OCI-LY3 (cell line): Measurements from ENCODE around the gene ABL2.
A peak's percentile ranks its signal among the peaks of the same experiment; 100 is the strongest.

Source experiments
- H2AFZ ChIP-seq: fragments of 200-600, 300-600 bp; shearing (Covaris generic); 2 replicates; pipeline ENCODE4 v1.6.0; 2014; ENCODE audit warnings: antibody characterized with exemption, low read depth, low read length
- H3K27ac ChIP-seq: fragments of 200-600, 300-600 bp; sonication (generic); 2 replicates; pipeline ENCODE4 v1.5.1; 2014; ENCODE audit warnings: mild to moderate bottlenecking, low read length, moderate library complexity, mixed read lengths
- H3K27me3 ChIP-seq: fragments of 200-600, 300-600 bp; sonication (generic); 2 replicates; pipeline ENCODE4 v1.6.1; 2014; ENCODE audit warnings: low read depth, low read length, mixed read lengths
- H3K36me3 ChIP-seq: fragments of 200-600, 300-600 bp; sonication (generic); replicated peaks from 2 replicates; pipeline ENCODE3; 2014; ENCODE audit warnings: low read depth, low read length, mixed read lengths
- H3K4me1 ChIP-seq: fragments of 300-600, 200-600 bp; sonication (generic); 2 replicates; pipeline ENCODE4 v1.6.1; 2014; ENCODE audit warnings: low read length, mixed read lengths
- H3K4me2 ChIP-seq: fragments of 200-600, 300-600 bp; sonication (generic); 2 replicates; pipeline ENCODE4 v1.6.1; 2014; ENCODE audit warnings: low read length, mixed read lengths
- H3K4me3 ChIP-seq: fragments of 300-600, 200-600 bp; sonication (generic); 2 replicates; pipeline ENCODE4 v1.5.1; 2014; ENCODE audit warnings: antibody characterized with exemption, mild to moderate bottlenecking, low read length, moderate library complexity
- H3K79me2 ChIP-seq: fragments of 300-600, 200-600 bp; shearing (Covaris generic); 2 replicates; pipeline ENCODE4 v1.6.1; 2014; ENCODE audit warnings: mild to moderate bottlenecking, low read length, mixed read lengths
- H3K9ac ChIP-seq: fragments of 300-600, 200-600 bp; shearing (Covaris generic); 2 replicates; pipeline ENCODE4 v1.6.0; 2014; ENCODE audit warnings: mild to moderate bottlenecking, low read length, moderate library complexity
- H3K9me3 ChIP-seq: fragments of 200-600, 300-600 bp; shearing (Covaris generic); 2 replicates; pipeline ENCODE4 v1.6.1; 2014; ENCODE audit warnings: low read length, mixed read lengths; ENCODE audit not compliant: insufficient read depth
- H4K20me1 ChIP-seq: fragments of 200-600, 300-600 bp; sonication (generic); 2 replicates; pipeline ENCODE4 v1.6.1; 2016; ENCODE audit warnings: low read length, mixed read lengths; ENCODE audit not compliant: insufficient read depth
- EZH2phosphoT487 ChIP-seq: fragments of 200-600 bp; shearing (Covaris generic); IDR thresholded peaks from 2 replicates; pipeline ENCODE4 v1.6.1; 2018; ENCODE audit warnings: antibody characterized with exemption, mixed run types, low read depth
- TF ChIP-seq, protein P1 (sequence below): fragments of 200-600, 300-600 bp; sonication (generic); IDR thresholded peaks from 2 replicates; pipeline ENCODE4 v1.5.1; 2014; ENCODE audit warnings: antibody characterized with exemption, low read length, low read depth

The ABL2 gene

DNA sequence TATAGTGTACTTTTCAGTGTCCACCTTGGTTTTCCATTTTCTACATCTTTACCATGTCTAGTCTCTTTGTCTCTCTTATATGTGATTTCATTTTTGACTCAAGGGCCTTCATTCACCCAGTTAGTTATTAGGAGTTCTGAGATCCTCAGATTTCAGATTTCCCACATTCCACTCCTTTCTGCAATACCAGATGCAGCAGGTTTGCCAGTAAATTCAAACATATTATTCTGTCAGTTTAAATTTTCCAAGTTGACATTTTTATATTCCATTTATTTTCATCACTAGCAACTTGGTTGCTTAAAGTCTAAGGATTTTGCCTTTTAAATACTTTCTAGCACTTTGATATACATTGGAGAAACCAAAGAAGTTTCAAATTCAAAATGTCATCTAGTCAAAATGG, 42.4 kb downstream of the ABL2 start:
- Histone ChIP-seq H3K4me3 (no peak overlapping the region), H3K27ac (no peak overlapping the region)

DNA sequence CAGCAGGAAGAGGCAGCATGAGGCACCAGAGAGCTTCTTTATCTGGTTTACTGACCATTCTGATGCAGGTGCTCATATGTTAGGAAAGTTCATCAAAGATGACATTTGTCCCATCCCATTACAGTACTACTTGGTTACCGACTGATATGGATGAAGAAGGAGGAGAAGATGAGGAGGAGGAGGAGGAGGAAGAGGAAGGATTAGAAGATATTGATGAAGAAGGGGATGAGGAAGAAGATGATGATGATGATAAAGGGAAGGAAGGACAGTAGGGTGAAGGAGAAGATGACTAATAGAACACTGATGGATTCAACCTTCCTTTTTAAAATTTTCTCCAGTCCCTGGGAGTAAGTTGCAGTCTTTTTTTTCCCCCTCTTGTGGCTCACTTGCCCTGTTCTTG, 45.1 kb downstream of the ABL2 start:
- H3K36me3 ChIP-seq, result no peaks in the 10 kb centered on the region
- no peak overlapping the region for H3K27ac ChIP-seq
- peak overlapping the region; percentile 66 for H3K4me2 ChIP-seq
- H3K4me3 ChIP-seq, result 0 out of 2 replicates have a peak overlapping the region, but pooled peaks have one; percentile 15
- no peaks in the 10 kb centered on the region for H3K27me3 ChIP-seq
- H2AFZ ChIP-seq, result no peak overlapping the region
- no peak for TF ChIP-seq EZH2phosphoT487
- TF ChIP-seq, protein P1, sequence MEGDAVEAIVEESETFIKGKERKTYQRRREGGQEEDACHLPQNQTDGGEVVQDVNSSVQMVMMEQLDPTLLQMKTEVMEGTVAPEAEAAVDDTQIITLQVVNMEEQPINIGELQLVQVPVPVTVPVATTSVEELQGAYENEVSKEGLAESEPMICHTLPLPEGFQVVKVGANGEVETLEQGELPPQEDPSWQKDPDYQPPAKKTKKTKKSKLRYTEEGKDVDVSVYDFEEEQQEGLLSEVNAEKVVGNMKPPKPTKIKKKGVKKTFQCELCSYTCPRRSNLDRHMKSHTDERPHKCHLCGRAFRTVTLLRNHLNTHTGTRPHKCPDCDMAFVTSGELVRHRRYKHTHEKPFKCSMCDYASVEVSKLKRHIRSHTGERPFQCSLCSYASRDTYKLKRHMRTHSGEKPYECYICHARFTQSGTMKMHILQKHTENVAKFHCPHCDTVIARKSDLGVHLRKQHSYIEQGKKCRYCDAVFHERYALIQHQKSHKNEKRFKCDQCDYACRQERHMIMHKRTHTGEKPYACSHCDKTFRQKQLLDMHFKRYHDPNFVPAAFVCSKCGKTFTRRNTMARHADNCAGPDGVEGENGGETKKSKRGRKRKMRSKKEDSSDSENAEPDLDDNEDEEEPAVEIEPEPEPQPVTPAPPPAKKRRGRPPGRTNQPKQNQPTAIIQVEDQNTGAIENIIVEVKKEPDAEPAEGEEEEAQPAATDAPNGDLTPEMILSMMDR, result no peak
- H3K79me2 ChIP-seq, result peaks cover 27% of the 10 kb centered on the region
- no peaks in the 10 kb centered on the region for H3K9me3 ChIP-seq
- no peak overlapping the region for H3K9ac ChIP-seq
- H3K4me1 ChIP-seq, result peaks cover 15% of the 10 kb centered on the region
- H4K20me1 ChIP-seq, result peaks cover 11% of the 10 kb centered on the region; the same call in 1 of the 2 replicates

More for the DNA sequence above, 42.4 kb downstream of the ABL2 start:
- no peak overlapping the region for H3K4me2 ChIP-seq
- H2AFZ ChIP-seq, result no peak overlapping the region
- H4K20me1 ChIP-seq, result peaks cover 24% of the 10 kb centered on the region; the same call in 1 of the 2 replicates
- H3K27me3 ChIP-seq, result no peaks in the 10 kb centered on the region
- no peak overlapping the region for H3K9ac ChIP-seq
- no peaks in the 10 kb centered on the region for H3K36me3 ChIP-seq
- TF ChIP-seq EZH2phosphoT487, result no peak
- TF ChIP-seq, protein P1, result no peak
- H3K4me1 ChIP-seq, result peaks cover 18% of the 10 kb centered on the region
- peaks cover 40% of the 10 kb centered on the region for H3K79me2 ChIP-seq
- no peaks in the 10 kb centered on the region for H3K9me3 ChIP-seq

DNA sequence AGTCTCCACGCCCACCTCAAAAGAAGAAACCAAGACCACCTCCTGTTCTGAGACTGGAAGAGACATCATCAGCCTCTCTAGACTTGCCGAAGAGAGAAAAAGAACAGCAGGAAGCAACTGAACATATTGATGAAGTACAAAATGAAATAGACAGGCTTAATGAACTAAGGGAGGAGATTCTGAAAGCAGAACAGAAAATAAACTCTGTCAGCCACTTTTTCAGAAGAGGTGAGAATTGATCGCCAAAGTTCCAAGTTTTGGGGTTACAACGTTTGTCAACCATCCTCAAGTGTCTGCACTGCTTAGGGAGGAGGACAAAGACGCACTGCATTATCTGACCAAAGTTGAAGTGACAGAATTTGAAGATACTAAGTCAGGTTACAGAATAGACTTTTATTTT, 45.6 kb downstream of the ABL2 start:
- H3K4me3 ChIP-seq, result peak overlapping the region; percentile 15; the same call in 1 of the 2 replicates
- no peak overlapping the region for H3K9ac ChIP-seq
- H3K4me1 ChIP-seq, result peaks cover 15% of the 10 kb centered on the region
- H3K27me3 ChIP-seq, result no peaks in the 10 kb centered on the region
- no peak overlapping the region for H2AFZ ChIP-seq
- peaks cover 11% of the 10 kb centered on the region; the same call in 1 of the 2 replicates for H4K20me1 ChIP-seq
- no peaks in the 10 kb centered on the region for H3K9me3 ChIP-seq
- H3K79me2 ChIP-seq, result peaks cover 29% of the 10 kb centered on the region
- peak overlapping the region; percentile 66 for H3K4me2 ChIP-seq
- no peaks in the 10 kb centered on the region for H3K36me3 ChIP-seq
- no peak for TF ChIP-seq EZH2phosphoT487
- TF ChIP-seq, protein P1, result no peak
- H3K27ac ChIP-seq, result no peak overlapping the region

DNA sequence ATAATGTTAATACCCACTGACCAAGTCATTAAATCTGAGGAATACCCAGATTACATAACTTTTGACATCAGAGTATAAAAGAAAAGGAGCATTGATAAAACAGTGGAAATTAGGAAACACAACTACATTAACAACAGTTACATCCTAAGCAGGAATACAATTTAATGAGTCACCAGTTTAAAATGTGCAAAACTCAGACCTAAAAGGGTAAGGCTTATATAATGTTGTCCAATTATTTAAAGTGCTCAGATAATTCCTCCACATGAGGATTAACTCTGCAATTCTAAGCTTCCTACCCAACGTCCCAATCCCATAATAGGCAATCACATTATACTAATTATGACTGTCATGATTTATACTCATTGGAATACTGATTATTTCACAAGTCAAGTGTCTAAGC, 50.5 kb downstream of the ABL2 start:
- Histone ChIP-seq H3K79me2 (peaks cover 31% of the 10 kb centered on the region), H3K9ac (no peak overlapping the region), H3K27ac (no peak overlapping the region), H3K4me3 (no peak overlapping the region), H3K27me3 (no peaks in the 10 kb centered on the region), H3K36me3 (no peaks in the 10 kb centered on the region), H4K20me1 (peaks cover 11% of the 10 kb centered on the region), H3K4me1 (peaks cover 6% of the 10 kb centered on the region), H3K9me3 (no peaks in the 10 kb centered on the region), H2AFZ (no peak overlapping the region), H3K4me2 (no peak overlapping the region)
- TF ChIP-seq, protein P1, result no peak
- no peak for TF ChIP-seq EZH2phosphoT487
